Retina (tissue), 1 donor: ENCODE results near the gene GBGT1.

ENCODE experiments used
- DNase-seq: peaks from one replicate; pipeline ENCODE4 v3.0.0-alpha.2; 2016

Gene GBGT1

DNA sequence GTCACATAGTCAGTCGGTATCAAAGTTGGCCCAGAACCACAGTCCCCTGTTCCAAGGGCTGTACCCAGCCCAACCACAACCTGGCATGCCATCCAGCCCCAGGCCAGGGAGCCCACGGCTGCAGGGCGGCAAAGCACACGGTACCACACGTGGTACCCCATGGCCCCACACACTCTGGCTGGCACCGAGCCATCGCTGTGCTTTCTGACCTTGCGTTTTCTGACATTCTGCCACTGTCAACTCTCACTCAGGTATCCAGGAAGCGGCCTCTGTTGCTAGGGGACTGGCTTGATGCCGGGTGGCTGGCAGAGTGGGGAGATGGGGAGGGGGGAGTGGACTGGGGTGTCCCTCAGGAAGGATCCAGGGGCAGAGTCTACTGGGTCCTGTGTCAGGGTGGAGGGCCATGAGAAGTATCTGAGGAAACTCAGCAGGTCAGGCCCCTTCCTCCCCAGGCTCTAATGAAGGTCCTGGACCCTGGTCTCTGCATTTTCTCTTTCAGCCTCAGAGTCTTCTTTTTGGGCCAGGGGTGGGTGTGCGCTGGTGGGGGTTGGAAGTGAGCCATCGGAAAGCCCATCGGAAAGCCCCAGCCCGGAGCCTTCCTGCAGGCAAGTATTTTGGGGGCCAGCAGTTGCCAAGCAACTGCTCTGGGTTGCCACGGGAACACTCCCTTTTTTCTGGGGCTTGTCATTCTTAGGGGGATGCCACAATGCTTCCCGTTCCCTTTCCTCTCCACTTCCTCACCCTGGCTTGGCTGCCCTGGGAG is 21.7 kb downstream of the GBGT1 start:
- no peak for DNase-seq

DNA sequence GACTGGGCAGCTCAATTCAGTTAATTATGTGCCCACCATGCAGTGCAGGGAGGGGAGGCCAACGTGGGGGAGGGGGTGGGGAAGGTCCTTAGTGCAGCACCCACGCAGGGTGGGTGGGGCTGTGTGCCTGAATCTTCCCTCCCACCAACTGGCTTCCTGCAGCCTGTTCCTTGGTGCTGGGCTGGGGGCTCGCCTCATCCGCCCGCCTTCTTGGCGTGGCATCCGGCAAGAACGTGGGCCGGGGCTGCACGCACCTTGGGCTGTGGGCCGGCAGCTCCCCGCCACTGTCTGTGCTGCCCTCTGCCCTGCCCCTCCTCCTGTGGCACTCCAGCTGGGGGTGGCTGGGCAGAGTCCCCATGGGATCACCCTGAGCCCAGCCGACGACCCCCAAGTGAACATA is 23.1 kb downstream of the GBGT1 start:
- no peak for DNase-seq

DNA sequence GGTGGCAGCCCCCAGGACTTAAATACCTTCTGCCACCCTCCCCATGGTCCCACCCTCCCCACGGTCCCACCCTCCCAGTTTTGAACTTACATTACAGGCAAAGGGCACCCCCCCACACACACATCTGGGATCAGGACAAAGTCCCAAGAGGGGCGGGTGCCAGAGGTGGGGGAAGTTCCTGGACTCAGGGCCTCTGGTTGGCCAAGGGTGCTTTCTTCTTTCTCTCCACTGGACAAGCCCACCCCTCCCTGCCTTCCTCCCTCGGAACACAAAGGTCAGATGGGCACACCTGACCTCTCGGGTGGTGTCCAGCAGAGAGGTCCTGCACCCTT is 23.6 kb downstream of the GBGT1 start:
- no peak for DNase-seq

DNA sequence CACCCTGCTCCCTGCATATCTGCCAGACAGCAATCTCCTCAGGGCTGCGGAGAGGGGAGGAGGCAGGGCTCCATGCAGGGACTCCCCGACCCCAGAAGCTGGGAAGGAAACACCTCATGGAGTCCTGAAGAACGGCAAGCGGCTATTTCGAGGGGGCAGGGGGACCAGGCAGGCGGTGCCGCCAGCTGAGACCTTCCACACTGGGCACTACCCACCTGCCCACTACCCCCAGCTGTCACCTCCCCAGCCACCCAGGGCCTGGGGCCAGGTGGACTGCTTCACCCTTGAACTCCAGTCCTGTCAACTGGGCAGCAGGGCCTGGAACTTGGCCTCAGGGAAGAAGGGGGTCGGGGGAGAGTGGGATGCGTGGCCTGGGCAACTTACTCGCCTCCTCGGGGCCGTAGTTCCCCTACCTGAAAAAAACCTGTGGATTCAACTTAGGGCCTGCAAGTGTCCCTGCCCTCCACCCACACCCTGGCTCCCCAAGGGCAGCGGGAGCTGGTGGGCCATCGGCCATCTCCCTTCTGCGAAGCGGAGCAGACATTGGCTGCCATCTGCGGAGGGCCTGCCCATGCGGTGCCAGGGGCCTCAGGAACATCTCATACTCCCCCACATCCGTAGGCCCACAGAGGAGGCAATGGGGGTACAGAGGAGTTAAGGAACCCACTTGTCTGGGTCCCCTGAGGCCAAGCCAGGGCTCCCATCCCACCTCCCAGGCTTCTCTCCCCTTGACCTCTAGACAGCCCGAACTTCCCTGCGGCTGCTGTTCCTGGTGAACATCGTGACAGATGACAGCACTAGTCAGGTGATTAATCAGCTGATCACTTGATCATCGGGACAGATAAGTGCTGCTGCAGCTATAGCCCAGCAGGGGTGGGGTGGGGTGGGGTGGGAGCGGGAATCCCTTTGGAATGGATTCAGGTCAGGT is 24.2 kb downstream of the GBGT1 start:
- DNase-seq, result no peak

DNA sequence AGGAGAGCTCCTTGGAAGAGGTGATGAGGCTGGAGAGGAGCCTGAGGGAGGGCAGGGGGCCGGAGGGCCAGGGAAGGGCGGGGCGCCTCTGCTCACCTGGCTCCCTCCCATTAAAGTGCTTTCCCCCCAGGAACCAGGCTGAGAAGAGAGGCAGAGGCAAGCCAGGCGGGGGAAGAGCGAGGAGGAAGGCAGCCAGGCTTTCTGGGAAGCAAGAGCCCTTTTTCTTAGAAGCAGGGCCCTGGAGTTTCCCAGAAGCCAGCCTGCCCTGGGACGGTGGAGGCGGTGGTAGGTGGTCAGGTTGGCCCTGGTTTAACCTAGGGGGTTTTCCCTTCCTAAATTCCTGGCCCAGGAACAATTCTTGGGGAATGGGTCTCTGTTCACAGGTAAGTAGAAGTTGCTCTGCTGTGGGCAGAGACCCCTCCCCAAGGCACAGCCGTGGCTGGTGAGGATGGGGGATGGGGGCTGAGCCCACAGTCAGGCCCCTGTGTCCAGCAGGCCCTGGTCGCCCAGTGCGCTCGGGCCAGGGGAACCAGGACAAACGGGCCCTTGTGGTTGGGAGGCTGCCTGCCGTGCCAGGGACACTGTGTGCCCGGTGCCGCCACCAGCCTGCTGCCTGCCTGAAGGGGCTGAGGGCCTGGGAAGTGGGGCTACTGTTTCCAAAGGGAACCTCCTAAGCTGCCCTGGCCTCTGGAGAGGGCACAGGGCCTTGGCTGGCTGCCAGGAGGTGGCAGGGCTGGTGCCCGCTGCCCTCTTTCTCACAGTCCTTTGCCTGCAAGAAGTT is 26.1 kb downstream of the GBGT1 start:
- DNase-seq, result no peak

DNA sequence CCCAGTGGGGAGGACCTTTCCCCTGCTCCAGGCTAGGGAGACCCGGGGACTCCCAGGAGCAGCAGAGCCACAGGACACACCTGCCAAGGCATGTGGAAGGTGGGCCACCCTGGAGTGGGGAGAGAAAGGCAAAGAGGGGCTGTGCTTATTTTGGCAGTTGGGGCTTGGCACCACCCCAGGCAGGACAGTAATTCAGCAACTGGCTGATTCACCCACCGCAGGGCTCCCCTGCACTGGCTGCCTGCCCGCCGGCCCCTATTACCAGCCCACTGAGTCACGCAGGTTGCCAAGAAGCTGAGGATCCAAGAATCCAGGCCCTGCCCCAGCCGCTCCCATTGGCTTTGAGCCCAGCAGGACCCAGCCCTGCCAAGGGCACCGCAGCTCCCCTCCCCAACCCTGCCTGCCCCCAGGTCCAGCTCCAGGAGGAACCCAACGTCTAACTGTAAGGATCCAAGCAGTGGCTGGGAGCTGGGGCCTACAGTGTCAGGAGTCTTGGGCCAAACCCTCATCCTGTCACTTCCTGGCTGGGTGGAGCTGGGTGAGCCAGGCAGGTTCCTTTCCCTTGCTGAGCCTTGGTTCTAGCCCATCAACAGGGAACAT is 28.5 kb downstream of the GBGT1 start:
- no peak for DNase-seq

DNA sequence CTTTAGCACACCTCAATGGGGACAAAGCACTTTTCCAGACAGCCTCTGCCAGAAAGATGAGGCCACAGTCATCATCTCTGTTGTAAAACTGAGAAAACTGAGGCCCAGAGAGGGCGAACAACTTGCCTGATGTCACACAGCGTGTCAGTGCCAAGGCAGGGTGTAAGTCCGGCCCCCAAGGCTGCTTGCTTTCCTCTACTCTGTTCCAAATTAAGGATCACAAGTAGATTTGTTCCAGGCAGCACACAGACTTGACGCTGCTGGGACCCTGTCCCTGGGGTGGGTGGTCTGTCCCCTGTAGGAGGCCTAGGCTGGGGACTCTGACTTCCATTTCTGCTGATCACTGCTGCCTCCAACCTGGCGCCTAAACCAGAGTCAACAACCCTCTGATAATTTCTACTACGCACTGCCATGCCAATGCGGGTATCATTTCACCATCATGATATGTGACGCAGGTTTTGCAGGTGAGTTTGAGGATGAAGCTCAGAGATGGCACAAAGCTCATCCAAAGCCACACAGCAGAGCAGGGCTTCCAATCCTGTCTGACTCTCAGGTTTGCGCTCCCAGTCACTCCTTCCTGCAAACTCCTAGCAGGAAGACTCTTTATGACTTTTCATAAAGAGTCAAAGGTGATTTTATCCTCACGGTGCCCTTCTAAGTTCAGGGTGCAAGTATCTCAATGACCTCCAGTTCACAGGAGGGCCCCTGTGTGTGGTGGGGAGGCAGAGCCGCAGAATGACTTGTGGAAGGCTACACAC is 29.1 kb downstream of the GBGT1 start:
- no peak for DNase-seq

DNA sequence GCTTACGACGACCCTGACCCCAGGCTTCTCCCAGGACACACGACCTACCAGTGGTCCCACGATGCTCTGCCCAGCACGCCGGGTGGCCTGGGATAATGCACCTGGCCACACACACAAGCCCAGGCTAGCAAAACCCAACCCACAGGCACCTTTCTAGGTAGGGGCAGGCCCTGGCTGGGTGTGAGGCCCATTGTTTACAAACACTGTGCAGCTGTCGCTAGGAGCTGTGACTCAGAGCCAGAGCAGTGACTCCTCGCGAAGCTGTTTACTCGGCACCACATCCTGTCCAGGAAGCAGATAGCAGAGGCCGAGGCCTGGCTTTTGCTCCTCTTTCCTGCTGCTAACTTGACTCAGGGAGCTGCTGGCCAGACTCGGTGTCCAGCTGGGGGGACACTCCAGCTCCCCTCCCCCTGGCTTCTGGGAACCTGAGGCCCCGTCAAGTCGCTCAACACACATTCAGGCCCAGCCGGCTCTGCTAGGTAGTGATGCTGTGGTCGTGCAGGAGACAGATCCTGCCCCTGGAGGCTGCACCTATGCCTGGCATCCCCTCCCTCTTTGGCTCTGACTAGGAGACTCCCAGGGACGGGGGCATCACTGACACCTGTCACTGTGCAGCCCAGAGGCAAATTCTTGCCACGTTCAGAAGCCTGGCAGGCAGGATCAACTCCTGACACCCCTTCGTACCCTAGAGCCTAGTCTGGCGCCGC is 29.9 kb downstream of the GBGT1 start:
- no peak for DNase-seq

DNA sequence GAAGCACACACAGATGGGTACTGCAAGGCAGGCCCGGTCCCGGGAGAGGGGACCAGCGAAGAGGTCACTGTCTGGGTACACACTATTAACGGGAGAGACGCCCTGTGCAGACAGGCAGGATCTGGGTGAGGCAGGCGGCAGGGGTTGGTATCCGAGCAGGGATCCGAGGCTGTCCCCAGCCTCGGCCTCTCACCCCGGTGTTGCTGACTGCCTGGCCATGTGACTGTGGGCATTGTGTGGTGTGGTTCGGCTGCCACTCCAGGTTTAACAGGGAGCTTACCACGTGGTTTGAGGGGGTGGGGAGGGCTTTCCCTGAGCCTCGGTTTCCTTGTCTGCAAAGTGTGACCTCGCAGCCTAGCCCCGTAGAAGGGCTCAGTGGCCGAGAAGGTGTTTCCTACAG is 31.5 kb downstream of the GBGT1 start:
- no peak for DNase-seq

DNA sequence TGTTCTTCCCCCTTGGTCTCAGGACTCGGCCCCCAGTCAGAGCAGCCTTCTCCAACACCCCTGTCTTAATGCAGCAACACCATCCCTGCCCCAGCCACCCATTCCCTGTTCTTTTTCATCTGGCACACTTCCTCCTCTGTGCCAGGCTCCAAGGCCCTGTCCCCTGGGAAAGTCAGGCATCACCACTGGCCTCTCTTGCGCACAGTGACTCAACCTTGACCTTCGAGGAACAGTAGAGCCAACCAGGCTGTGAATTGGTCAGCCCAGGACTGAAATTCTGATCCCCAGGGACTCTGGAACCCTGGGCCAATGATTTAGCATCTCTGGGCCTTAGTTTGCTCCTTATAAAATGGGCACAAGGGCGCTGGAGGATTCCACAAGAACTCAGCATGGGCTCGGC is 32.2 kb downstream of the GBGT1 start:
- no peak for DNase-seq

DNA sequence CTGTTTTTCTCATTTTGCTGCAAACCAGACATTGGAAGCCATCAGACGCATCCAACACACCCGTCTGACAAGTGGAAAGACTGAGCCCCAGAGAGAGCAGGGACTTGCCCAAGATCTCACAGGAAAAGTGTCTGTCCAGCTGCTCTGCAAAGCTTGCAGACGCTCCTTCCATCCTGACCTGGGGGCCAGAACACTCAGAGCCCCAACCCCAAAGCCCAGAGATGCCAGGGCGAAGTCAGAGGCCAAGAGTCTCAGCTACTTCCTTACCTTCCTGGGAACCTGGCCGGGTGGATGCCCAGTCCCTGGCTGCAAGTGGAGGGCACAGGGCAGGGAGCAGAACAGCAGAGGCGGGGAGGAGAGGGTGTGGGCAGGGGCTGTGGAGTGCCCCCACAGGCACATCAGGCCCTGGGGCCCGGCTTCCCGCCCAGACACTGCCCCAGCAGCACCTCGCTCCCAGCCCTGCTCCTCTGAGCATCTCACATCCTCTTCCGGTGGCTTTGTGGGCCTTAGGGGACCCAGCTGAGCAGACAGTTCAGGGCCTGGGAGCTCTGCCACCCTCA is 32.9 kb downstream of the GBGT1 start:
- no peak for DNase-seq

DNA sequence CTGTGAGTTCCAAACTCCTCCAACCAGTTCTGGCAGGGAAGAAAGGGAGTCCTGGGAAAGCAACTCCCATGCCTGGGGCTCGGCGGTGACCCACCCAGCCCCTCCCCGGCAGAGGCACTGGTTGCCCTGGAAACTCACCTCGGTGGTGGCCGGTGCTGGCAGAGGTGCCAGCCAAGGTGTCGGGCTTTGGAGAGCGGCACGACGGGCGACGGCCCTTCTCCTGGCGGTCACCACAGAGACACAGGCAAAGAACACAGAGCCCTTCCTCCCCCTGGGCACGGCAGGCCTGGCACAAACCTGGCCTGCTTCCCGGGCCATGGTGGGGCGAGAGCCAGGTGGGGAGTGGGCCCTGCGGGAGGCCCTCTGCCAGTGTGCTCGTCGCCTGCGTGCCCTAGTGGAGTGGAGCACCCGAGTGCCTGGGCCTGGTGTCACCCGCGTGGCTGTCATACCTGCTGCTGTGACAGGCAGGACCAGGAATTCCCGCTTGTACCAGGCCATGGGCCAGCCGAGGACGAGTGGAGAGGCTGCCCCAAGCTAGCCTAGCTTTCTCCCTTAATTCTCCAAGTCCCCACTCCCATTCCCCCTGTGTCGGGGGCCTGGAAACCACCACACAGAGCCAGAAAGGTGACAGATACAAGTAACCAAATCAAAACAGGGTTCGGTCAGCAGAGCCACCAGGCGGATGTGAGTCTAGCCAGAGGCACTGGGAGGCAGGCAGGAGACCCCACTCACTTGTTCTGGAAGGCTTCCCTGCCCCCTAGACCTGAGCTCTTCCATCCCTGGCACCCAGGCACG is 34.5 kb downstream of the GBGT1 start:
- DNase-seq, result no peak

DNA sequence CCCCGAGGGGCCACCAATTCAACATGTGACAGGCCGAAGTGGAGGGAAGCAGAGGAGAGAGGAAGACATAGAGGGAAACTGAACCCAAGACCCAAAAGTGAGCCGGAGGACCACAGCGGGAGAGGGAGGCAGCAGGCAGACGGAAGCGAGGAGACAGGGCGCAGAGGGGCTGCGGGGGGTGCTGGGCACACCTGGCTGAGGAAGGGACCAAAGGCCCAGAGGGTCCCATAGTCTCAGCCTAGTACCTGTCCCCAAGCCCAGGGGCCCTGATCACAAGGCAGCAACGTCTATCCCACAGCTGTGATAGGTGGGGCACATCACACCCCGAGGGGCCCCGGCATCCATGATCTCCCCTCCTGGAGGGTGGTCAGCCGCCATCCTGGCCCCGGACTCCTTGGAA is 35.6 kb downstream of the GBGT1 start:
- DNase-seq, result no peak

DNA sequence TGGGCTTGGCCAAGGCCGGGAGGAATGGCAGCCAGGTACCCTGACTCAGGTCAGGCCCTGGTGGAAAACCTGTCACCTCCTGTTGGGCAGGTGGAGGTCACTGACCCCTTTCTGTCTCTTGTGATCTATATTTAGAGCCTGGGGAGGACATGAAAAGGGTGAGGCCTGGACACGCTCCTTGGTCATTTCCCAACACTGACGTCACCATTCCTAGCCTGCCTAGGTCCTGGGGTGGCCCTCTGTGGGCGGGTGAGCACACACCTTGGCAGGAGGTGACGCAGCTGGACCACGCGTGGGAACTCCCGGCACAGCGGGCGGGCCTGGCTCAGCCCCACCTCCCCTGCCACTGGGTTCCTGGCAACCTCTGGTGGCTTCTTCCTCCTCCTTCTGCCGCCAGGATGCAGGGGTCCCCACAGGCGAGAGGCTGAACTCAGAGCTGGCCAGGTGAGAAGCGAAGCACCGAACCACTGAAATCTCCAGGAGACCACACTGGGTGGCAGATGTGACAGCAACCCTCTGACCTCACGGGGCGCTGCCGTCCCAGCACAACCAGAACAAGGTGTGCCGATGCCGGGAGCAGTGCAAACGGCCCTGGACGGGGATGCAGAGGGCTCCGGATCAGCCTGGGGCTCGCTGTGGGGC is 36.3 kb downstream of the GBGT1 start:
- no peak for DNase-seq

DNA sequence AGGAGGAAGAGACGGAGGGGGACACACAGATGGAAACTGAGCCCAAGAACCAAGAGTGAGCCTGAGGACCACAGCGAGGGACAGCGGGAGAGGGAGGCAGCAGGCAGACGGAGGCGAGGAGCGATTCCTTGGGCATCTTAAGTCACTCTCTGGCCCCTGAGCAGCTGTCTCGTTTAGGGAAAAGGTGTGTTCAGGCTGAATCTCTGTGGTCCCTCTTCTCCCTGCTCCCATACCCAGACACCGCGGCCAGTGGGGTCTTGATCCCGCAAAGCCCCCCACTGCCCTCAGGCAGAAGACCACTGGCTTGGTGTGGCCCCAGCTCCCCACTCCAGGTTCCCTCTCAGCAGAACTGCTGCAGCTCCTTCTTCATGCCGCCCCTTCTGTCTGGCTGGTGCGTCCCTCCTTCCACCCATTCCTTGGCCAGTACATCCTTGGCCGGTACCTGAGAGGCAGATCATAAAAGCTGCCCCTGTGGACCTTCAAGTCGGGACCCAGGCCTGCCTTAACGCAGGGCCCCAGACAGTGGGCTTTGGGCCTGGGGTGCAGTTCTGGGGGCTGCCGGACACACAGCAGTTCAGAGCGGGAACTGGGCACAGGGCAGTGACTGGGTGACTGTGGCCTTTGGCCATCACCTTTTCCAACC is 36.9 kb downstream of the GBGT1 start:
- DNase-seq, result no peak

DNA sequence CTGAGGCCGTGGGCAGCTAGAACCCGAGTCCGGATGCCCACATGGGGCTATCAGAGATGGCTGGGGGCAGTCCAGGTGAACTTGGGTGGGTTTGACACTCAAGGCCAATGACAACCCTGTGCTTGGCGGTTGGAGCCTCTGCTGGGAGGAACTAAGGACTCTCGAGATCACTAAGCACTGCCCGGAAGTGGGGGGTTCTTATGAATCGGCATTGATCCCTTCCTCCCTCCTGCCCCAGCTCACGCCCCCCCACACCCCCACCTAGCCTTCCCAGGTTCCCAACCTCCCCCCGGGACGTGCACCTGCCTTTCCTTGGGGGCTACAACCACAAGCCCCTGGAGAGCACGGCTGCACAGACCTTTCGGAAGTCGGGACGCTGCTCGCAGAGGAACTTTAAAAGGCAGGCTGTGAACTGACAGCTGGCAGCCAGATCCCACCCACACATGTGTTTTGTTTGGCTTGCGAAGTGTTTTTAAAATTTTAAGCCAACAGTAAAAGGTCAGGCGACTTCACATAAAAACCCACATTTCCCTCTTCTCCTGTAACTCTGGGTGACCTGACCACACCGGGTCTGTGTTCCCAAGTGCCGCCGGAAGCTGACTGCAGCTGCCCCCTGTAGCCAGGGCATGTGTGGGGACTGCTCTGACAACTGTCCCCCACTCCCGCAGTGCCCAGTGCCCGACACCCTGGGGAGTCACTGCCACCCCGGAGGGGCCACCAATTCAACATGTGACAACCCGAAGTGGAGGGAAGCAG is 37.6 kb downstream of the GBGT1 start:
- no peak for DNase-seq

DNA sequence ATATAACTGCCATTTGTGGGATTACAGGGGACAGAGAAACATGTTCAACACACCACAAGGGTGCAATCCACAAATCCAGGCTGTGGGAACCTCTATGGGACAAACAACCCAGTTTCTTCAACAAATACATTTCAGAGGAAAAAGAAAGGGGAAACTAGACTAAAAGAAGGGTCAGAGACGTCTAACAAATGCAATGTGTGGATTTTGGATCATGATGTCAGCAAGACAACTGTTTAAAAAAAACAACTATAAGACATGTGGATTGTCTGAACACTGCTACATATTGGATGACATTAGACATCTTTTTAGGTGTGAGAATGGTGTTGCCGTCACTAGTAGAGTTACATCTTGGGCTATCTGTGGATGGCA is 38.8 kb downstream of the GBGT1 start:
- no peak for DNase-seq

DNA sequence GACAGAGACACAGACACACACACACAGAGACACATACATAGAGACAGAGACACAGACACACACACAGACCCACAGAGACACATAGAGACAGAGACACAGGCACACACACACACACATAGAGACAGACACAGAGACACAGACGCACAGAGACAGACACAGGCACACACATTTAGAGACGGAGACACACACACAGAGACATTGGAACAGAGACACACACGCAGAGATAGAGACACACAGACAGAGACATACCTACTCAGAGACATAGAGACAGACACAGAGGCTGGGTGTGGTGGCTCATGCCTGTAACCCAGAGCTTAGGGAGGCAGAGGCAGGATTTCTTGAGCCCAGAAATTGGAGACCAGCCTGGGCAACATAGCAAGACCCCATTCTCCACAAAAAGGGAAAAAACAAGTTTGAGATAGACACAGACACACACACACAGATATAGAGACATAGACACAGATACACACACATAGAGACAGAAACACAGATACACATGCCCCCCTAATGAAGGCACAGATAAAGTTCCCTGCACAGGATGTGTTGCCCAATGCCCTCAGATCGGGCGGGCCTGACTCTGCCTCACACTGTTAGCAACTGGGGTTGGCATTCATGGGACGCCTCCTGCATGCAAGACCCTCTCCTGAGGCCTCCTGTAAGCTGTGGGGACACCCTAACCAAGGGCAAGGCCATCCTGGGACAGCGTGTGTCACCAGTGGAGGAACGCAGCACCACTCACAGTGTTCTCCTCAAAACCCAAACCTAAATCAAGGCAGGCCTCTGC is 39.4 kb downstream of the GBGT1 start:
- no peak for DNase-seq
